Esophagus squamous epithelium (tissue), 5 donors: ENCODE data around the gene PPP2R3B. TPM values are rescaled to one million over a fixed set of nuclear protein-coding genes. Genes with fewer than 3 reads are reported as not detected.

Source experiments
- DNase-seq: peaks from one replicate; lab custom pipeline; 2025; lab: John Stamatoyannopoulos, UW
- H3K27ac ChIP-seq, 4 donors: fragments of 200-600 bp; sonication (generic); one replicate each; pipeline ENCODE4 v1.5.1; 2016 to 2019; ENCODE audit warnings: mild to moderate bottlenecking in 1 of 4
- H3K27me3 ChIP-seq, 4 donors: fragments of 200-600 bp; sonication (generic); 1 replicate in 3 of 4; 2 replicates in 1 of 4; pipeline versions ENCODE4 v1.5.1 to v1.6.0; 2017 to 2021; ENCODE audit warnings: antibody characterized with exemption in 1 of 4
- H3K36me3 ChIP-seq, 3 donors: fragments of 200-600 bp; sonication (generic); one replicate each; pipeline ENCODE4 v1.5.1; 2016 to 2019
- H3K4me1 ChIP-seq, 3 donors: fragments of 200-600 bp; sonication (generic); one replicate each; pipeline ENCODE4 v1.5.1; 2017 to 2019
- H3K4me3 ChIP-seq, 4 donors: fragments of 200-600 bp; sonication (generic); 1 replicate in 3 of 4; 2 replicates in 1 of 4; pipeline ENCODE4 v1.5.1; 2016 to 2019; ENCODE audit warnings: mild to moderate bottlenecking in 2 of 4, moderate library complexity in 1 of 4
- H3K9me3 ChIP-seq, 3 donors: fragments of 200-600 bp; sonication (generic); one replicate each; pipeline ENCODE4 v1.5.1; 2016 to 2019
- POLR2A ChIP-seq, 4 donors: fragments of 450-650 bp; IDR thresholded peaks; one replicate each; pipeline ENCODE4 v1.6.1; 2017; ENCODE audit warnings: antibody characterized with exemption in 4 of 4, mild to moderate bottlenecking in 4 of 4, moderate library complexity in 3 of 4
- WGBS, 2 donors: methylation state at CpG; one replicate each; pipeline ENCODE4 v1.1.5; 2018; 5-methylcytosine and 5-hydroxymethylcytosine counted together
- intact Hi-C: fragments of 100-400 bp; cut with DNase I; formaldehyde crosslinking; loops from one replicate; pipeline ENCODE4 v1.15.0; 2022
- total RNA-seq, 4 donors: library from RNA; depleted of rRNA; stranded (reverse); fragments of >200 nt; gene quantifications; one replicate each; pipeline ENCODE4 v1.1.0, GENCODE V29; 2016
- TF ChIP-seq, protein P1 (sequence below), 6 experiments: fragments of 450-650 bp in 4 of 6; fragments of 200-600 bp in 2 of 6; sonication (generic) in 2 of 6; IDR thresholded peaks; one replicate each; pipeline ENCODE4 v1.5.1; 2016 to 2019; ENCODE audit warnings: antibody characterized with exemption in 6 of 6, mild to moderate bottlenecking in 4 of 6, moderate library complexity in 4 of 6
- donor health status: DM: yes; HTN: yes; CAD: no.

PPP2R3B gene
- total RNA-seq, 4 donors from 2014 or later: 7.9 to 26.1 (median 24.1) TPM

DNA sequence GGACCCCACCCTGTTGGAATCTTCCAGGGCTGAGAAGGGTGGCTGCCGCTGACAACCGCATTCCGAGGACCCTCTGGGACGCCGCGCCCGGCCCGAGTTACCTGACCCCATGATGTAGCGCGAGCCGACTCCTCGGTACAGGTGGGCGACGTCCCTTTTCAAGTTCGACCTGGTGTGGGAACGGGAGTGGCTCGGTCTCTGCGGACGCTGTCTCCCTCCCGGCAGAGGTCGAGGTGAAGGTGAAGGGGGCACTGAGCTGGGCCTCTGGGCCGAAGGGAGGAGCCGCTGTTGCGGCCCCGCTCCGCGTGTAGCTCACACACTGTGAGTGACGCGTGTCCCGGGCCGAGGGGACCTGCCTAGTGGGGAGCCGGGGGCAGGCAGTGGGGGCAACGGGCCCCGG is 72.7 kb downstream of the PPP2R3B start:
- Histone ChIP-seq H3K4me1 (peaks cover 0 to 17% (median 0%) of the 10 kb centered on the region in 3 donors), H3K9me3 (no peaks in the 10 kb centered on the region), H3K36me3 (peaks cover 15 to 73% (median 28%) of the 10 kb centered on the region in 3 donors), H3K27me3 (no peaks in the 10 kb centered on the region), H3K4me3 (no peak overlapping the region), H3K27ac (no peak overlapping the region)
- DNase-seq: no peak
- TF ChIP-seq, protein P1, sequence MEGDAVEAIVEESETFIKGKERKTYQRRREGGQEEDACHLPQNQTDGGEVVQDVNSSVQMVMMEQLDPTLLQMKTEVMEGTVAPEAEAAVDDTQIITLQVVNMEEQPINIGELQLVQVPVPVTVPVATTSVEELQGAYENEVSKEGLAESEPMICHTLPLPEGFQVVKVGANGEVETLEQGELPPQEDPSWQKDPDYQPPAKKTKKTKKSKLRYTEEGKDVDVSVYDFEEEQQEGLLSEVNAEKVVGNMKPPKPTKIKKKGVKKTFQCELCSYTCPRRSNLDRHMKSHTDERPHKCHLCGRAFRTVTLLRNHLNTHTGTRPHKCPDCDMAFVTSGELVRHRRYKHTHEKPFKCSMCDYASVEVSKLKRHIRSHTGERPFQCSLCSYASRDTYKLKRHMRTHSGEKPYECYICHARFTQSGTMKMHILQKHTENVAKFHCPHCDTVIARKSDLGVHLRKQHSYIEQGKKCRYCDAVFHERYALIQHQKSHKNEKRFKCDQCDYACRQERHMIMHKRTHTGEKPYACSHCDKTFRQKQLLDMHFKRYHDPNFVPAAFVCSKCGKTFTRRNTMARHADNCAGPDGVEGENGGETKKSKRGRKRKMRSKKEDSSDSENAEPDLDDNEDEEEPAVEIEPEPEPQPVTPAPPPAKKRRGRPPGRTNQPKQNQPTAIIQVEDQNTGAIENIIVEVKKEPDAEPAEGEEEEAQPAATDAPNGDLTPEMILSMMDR (IDR thresholded peaks at IDR 0.05): no peak
- TF ChIP-seq POLR2A (IDR thresholded peaks at IDR 0.05): no peak
- 90 to 92% methylated on average over 10 to 13 of the region's 34 CpGs for WGBS, 2 donors
- intact Hi-C loops: no loop called here

DNA sequence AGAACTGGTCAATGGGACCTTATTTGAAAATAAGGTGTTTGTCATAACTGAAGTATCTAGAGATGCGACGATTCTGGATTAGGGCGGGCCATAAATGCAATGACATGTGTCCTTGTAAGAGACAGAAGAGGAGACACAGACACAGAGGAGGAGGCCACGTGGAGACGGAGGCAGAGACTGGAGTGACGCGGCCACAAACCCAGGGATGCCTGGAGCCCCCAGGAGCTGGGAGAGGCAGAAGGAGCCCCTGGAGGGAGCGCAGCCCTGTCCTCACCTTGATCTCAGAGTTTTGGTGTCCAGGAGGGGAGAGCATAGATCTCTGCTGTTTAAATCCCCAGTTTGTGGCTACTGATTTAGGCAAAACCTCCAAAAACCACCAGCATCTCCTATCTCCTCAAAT is 73.2 kb downstream of the PPP2R3B start:
- no peak for TF ChIP-seq POLR2A (IDR thresholded peaks at IDR 0.05)
- TF ChIP-seq, protein P1 (IDR thresholded peaks at IDR 0.05): no peak
- Histone ChIP-seq H3K27me3 (no peaks in the 10 kb centered on the region), H3K4me1 (peaks cover 0 to 17% (median 0%) of the 10 kb centered on the region in 3 donors), H3K9me3 (no peaks in the 10 kb centered on the region), H3K36me3 (peaks cover 15 to 78% (median 28%) of the 10 kb centered on the region in 3 donors), H3K4me3 (no peak overlapping the region), H3K27ac (no peak overlapping the region)
- 94% methylated on average over 8 of the region's 8 CpGs for WGBS, 2 donors
- intact Hi-C loops: no loop called here
- DNase-seq: no peak

DNA sequence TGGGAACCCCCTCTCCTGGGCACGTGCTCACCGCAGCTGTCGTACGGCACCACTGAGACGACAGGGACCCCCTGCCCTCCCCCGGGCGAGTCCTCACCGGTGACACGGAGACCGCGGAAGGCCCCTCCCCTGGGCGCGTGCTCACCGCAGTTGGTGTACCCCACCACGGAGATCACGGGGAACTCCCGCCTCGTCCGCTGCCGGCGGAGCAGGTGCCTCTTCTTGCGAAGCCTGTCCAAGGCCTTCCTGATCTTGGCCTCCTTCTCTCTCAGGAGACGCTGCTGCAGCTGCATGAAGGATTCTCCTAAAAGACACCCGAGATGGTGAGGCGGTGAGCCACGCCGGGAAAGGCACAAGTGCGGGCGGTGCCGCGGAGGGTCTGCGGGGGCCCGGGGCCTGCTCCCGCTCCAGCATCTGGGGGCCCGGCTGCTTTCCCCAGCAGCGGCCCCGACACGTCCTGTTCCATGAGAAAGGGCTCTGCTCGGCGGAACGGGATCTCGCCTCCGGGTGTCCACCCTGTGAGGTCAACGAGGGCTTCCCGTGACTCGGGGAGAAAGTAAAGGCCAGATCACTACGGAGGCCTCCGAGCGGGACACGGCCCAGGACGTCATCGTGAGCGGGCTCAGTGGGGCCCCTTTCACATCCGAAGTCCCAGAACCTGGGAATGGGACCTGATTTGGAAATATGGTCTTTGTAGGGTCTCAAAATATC is 73.9 kb downstream of the PPP2R3B start:
- 89 to 96% methylated on average over 8 to 26 of the region's 54 CpGs for WGBS, 2 donors
- no peak for DNase-seq
- Histone ChIP-seq H3K9me3 (no peaks in the 10 kb centered on the region), H3K4me3 (no peak overlapping the region), H3K27me3 (no peaks in the 10 kb centered on the region), H3K27ac (no peak overlapping the region), H3K36me3 (peaks cover 16 to 86% (median 34%) of the 10 kb centered on the region in 3 donors), H3K4me1 (peaks cover 0 to 15% (median 0%) of the 10 kb centered on the region in 3 donors)
- intact Hi-C loops: no loop called here
- TF ChIP-seq POLR2A (IDR thresholded peaks at IDR 0.05): no peak
- TF ChIP-seq, protein P1 (IDR thresholded peaks at IDR 0.05): no peak

DNA sequence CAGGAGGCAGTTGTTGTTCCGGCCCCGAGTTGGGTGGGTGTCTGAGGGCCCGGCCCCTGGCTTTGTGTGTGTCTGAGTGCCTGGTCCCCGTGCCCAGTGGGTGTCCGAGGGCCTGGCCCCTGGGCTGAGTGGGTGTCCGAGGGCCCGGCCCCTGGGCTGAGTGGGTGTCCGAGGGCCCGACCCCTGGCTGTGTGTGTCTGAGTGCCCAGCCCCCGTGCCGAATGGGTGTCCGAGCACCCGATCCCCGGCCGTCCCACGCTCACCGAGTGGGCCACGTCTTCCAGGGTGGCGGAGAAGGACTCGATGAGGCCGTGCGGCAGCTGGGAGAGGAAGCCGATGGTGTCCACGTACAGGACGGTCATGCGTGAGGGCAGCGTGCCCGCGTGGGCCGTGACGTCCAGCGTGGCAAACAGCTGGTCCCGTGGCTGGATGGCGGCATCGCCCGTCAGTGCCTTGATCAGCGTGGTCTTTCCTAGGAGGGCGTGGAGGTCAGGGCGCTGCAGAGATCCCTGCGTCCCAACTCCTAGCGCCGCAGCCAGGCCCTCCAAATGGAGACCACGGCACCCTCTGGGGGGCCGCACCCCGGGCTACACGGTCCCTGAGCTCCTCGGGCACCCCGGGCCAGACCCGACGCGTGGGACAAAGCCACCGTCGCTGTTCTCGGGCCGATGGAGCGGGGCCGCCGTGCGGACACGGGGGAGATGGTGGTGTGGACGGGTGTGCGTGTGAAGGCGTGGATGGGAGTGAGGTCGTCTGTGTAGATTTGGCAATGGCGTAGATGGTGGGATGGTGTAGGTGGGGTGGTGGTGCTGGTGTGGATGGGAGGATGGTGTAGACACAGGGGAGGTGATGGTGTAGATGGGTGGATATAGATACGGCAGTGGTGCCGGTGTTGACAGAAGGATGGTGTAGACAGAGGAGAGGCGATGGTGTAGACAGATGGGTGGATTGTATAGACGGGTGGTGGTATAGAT is 75.3 kb downstream of the PPP2R3B start:
- 94 to 95% methylated on average over 24 to 26 of the region's 69 CpGs for WGBS, 2 donors
- Histone ChIP-seq H3K4me1 (peaks cover 0 to 2% (median 0%) of the 10 kb centered on the region in 3 donors), H3K36me3 (peaks cover 26 to 91% (median 42%) of the 10 kb centered on the region in 3 donors), H3K4me3 (no peak overlapping the region), H3K9me3 (no peaks in the 10 kb centered on the region), H3K27me3 (no peaks in the 10 kb centered on the region), H3K27ac (no peak overlapping the region)
- no peak for DNase-seq
- TF ChIP-seq POLR2A (IDR thresholded peaks at IDR 0.05): no peak
- TF ChIP-seq, protein P1 (IDR thresholded peaks at IDR 0.05): no peak
- intact Hi-C loops: no loop called here
